NCI-H1048 (cell line): ENCODE results near the gene GHR.

Source experiments
- DNase-seq: peaks from one replicate; lab custom pipeline; 2025; lab: John Stamatoyannopoulos, UW

Gene GHR

DNA sequence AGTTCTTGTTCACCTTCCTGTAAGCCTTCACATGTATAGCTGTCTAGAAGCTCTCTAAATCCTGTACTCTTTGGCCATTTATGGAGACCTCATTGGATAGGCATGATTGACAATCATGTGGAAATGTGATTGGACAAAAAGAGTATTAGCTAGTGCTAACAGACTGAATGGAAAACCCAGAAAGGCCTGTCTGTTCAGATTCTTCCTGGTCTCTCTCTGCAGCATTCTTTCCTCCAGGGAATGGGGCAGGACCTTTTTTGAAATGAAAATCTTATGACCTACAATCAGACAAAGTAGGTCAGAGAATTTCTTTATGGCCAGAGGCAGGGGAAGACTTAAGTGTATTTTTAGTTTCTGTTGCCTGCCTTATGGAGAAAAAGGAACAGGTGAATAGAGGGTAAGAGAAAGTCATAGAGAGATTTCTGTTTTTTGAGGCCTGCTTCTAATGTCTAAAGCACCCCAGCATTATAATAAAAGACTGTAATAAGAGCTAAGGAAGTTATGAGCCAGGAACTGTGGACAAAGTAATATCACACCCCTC, 181.0 kb downstream of the GHR start:
- DNase-seq = no peak

DNA sequence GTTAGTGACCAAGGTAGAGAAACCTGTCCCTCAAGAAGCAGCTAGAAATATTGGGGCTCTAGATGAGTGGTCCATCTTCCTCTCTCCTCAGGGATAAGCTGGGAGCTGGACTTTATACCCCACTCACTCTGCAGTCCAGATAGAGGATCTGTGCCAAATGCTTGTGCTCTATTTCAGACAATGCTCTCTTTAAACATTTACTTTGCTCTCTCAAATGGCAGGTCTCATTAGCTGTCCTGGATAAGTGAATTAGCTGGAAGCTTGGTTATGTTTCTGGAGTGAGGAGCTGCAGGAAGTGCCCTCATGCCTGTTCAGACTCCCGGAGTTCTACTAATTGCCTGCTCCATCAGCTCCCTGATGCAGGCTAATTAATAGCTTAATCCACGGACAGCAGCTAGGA, 182.3 kb downstream of the GHR start:
- DNase-seq = no peak

DNA sequence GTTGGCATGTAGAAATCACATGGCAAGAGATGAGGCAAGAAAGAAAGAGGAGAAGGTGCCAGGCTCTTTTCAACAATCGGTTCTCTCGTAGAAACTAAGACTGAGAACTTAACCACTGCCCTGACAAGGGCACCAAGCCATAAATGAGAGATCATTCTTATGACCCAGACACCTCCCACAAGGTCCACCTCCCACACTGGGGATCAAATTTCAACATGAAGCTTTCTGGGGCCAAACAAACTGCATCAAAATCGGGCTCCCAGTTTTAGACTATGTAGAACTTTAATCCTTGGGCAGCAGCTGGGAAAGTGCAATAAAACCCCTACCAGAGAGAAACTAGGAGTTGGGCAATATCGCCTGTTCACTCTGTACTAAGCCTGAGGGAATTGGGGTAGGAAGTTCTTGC, 183.2 kb downstream of the GHR start:
- DNase-seq = no peak

DNA sequence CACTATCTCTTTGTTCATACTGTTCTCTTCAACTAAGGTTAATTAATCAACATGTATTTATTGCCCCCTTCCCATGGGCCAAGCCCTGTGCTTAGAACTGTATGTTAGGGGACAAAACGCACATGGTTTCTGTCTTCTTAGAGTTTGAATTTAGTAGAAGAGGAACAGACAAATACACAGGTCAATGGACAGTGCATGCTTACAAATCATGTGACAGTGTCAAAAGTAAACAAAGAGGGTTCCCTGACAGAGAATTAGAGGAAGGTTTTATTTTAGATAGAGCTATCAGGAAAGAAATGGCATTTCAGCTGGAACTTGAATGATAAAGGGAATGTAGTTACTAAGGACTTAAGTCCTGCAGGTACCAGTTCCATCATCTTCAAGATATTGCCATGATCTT, 188.2 kb downstream of the GHR start:
- DNase-seq = no peak

DNA sequence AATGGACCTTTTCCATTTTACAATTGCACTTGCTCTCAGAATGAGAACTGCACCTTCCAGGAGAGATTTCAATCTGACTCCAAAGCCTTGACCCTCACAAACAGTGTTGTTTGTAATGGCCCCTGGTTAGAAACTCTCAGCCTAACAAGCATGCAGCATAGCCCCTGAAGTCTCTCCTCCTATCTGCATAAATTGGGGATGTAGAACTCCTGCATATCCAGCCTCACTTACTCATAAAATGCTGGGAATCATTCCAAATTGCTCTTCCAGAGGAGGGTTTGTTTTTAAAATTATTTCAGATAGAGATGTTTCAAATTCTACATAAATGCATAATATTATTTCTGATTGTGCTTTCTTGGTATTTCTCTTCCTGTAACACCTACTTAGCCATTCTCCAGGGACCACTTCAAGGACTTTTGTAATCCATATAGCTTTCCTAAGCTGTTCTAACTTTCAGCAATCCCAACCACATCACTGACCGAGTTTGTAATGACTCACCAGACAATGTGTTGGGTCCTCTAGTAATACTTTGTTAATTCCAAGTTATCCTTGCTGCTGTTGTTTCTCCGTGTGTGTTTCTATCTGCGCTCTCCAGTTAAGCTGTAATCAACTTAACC, 189.6 kb downstream of the GHR start:
- no peak for DNase-seq

DNA sequence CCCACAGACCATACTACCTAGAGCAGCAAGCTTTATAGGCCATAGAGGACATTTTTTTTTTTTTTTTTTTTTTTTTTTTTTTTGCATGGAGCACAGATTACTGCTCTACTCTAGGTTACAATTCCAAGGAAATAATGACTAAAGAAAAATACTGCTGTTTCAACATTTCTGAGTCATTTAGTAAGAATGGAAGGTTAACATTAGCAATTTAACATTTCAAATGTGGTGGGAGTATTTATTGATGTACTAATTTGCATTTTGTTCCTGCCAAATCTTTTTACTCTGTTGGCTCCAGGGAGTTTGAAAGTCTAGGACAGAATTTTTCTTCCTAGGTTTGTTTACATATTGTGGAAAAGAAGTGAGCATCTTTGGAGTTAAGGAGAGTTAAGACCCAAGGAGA, 191.3 kb downstream of the GHR start:
- no peak for DNase-seq

DNA sequence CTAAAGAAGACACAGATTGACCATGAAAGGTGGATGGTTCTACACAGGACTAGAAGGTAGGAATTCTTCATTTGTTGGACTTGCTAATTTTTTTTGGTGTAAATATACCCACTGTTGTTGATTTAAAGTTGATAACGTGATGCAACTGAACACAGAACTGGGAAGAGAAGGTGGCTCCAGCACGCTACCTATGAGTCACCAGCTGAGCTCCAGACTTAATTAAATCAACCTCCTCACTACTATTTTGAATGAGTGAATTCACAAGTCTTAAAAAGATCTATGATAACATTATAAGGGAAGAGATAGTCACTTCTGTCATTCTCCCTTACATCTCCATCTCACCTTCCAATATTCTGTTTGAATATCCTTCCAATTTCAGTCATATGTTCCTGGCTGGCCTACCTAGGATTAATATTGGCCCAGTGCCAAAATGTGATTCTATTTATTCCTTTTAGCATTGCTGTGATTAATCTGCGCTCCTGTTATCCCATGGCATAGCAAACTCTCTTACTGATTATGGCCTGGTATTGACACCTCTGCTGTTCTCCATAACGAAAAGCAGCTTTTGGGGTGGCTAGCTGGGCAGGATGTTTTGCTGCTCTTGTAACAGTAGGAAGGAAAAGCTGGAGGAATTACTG, 197.5 kb downstream of the GHR start:
- DNase-seq = no peak

DNA sequence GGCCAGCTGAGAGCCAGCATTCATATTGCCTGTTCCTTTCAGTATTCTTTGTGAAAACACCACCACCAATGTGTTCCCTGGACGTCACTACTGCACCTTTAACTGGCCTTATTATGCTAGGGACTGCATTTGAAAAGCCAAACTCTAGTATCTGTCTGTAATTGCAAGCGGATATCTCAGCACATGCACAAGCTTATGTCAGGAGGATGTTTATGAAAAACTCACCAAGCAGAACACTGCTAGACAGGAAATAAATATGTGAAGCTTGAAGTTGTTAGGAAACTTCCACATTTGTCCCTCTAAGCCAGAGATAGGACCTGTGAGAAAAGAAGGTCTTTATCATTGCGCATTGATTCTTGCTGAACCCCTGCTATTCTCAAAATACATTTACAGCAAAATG, 198.0 kb downstream of the GHR start:
- no peak for DNase-seq

DNA sequence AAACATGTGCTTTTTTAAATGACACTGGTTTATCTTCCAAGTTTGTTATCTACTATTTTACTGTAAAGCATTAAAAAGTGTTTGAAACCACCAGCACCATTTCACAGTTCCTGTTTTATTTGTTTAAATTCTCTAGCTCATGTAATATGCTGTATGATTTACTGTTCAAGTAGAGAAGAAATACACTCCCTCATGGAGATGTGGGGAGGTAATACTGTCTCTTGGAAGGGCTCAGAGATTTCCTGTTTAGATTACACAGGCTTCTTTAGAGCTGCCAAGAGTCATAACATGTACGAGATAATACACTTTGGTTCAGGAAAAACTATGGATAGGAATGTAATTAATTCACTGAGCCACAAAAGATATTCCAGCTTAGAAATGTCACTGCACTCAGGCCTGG, 198.4 kb downstream of the GHR start:
- DNase-seq = no peak

DNA sequence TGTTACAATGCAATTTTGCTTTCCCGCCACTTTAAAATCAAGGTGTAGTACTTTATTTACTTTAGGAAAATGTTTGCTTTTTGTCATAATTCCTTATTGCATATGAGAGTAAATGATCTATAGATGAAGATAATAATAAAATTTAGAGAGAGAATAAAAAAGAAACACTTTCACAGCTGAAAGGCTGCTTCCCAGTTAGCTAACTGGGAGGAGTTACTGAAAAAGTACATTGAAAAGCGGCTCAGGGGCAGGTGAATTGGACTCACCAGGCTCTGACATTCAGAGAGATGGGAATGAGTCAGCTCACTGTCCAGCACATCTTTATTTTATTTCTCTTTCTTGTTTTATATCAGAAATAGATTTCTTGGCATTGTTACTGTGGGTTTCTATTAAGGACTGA, 201.7 kb downstream of the GHR start:
- no peak for DNase-seq

DNA sequence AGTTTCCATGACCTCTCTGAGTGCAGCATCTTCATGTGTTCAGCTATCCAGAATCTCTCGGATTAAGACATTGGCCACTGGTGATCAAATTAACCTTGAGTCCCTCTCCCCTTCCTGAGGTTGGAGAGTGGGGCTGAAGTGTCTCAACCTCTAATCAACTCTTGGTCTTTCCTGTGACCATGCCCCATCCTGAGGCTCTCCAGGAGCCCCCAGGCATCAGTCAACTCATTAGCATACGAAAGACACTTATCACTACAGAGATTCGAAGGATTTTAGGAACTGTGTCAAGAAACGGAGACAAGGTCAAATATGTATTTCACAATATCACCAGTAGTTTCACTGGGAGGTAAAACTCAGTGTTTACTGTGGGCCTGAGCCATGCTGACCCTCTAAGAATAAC, 203.2 kb downstream of the GHR start:
- no peak for DNase-seq

DNA sequence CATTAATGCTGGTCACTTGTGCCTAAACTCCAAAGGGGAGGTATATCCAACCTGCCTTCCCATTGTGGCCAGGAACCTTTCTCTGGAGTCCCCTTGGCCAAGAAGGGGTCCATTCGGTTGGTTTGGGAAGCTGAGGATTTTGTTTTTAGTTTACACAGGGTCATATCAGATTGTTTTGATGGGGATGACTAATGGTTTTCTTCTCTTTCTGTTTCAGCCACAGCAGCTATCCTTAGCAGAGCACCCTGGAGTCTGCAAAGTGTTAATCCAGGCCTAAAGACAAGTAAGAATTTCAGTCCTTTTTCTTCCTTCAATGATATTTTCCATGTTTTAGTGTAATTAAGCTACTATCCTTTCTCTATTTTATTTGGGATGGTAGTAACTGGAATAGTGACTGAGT, 205.6 kb downstream of the GHR start:
- DNase-seq = no peak

DNA sequence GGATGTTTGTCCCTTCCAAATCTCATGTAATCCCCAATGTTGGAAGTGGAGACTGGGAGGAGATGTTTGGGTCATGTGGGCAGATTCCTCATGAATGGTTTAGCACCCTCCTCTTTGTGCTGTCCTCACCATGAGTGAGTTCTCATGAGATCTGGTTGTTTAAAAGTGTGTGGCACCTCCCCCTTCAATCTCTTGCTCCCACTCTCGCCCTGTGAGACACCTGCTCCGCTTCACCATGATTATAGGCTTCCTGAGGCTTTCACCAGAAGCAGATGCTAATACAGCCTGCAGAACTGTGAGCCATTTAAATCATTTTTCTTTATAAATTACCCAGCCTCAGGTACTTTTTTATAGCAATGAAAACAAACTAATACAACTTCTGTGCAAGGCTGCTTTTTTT, 206.0 kb downstream of the GHR start:
- no peak for DNase-seq

DNA sequence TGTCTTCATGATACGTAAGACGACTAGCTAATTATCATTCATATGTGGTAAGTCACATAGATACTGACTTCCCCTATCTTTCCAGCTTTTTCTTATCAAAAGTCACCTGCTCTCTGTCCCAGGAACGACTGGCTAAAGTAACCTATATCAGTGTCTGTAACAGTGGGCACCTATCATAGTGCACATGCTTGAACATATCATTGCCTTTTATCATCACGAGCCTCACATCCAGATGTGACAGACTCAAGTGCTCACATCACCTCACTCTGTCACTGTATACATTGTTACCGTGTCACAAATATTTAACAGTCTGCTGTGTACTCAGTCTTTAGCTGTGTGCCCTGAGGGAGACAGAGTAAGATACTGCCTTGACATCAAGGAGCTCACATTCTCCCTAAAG, 208.0 kb downstream of the GHR start:
- no peak for DNase-seq

DNA sequence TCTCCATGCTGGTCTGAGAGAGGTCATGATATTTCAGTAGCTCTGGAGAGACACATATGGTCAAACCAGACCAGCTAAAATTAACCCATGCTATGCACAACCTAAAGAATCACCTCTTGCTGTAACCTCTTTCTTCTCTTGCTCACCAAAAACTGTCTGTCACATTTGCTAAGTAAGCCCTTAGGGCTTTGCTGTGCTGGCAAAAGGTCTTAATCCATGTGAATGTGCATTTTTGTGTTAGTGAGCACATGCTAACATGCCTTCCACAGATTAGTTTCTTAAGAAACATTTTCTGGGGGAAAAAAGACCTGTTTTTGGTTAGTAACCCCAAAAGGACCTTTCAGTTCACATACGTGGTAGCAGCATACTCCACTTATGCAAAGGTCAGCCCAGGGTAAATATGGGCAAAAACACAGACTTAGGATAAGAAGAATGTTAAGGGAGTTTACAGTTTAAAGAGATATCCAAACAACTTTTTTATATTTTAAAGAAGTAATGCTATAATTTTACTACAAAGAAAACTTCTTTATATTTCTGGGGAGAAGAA, 209.2 kb downstream of the GHR start:
- no peak for DNase-seq

DNA sequence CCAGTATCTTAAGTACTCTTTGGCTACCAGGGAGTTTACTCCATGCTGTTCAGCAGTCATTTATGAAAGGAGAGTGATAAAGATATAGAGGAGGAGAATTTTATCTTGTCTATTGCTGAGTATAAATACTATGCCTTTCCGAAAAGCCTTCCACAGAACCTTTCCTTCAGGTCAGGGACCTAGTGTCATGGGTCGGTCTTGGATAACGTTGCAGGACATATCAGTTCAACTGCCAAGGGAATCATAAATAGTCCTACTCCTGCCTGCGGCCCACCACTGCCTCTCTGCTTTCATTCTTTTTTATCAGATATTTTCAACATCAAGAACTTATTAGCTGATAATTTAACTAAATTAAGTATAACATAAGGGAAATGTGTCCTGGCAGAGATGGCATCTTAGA, 211.3 kb downstream of the GHR start:
- no peak for DNase-seq

DNA sequence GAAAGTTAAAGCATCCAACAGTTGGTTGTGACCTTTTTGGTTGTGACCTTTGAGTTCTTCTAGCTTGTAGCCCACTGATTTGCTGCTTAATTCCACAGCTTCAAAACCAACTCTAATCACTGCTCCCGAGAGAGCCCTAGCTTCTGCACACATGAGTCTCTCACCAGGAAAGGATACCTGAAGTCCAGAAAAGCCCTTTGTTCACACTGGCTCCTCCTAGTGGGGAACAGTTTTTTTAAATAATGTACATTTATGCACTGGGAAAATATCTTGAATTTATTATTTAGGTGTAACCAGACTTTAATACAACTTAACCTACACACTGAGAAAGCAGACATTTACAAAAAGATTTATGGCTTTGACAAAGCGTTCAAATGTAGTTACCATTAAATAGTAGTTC, 213.2 kb downstream of the GHR start:
- DNase-seq = no peak

DNA sequence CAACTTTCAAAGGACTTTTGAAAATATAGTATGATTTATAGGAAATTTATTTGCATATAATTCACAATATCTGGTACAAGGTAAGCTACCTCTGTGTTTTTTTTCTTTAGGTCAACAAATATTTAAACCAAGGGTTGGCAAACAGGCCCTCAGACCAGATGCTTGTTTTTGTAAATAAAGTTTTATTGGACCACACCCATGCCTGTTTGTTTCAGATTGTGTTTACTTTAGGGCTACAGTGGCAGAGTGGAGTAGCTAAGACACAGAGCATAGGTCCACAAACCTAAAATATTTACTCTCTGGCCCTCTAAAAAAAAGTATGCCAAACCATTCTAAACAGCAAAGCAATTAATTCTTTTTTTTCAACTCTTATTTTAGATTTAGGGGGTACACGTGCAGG, 213.7 kb downstream of the GHR start:
- DNase-seq = no peak

DNA sequence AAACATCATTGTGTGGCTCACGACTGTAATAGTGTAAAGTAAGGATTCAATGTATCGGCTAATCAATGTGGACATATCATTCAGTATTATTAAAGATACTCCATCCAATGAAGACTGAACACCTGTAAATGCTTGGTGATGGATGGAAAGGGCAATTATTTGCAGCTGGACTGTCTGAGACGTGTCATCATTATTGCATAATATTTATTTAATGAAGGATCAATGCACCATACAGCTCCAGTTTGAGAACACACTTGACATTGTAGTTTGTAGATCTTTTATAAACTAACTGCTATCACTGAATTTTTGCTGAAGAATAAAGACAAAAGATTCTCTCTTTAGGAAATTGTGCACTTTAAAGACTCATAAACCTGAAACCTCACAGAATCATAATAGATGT, 215.7 kb downstream of the GHR start:
- DNase-seq = no peak

DNA sequence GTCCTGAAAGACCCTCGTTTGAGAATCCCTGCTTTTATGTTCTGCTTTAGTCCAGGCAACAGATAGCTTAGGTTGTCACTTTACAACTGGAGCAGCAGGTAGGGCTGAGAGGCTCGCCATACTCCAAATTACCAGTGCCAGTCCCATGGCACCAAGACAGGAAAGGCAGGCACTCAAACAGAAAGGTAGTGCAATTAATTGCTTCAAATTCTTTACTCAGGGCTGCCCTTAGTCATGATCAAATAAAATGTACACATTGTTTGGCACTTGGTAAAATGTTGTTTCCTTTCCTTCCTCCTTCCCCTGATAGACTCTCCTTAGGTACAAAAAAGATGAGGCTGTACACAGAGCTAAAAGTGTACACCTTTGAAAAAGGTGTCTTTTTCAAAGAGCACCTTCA, 217.6 kb downstream of the GHR start:
- no peak for DNase-seq

DNA sequence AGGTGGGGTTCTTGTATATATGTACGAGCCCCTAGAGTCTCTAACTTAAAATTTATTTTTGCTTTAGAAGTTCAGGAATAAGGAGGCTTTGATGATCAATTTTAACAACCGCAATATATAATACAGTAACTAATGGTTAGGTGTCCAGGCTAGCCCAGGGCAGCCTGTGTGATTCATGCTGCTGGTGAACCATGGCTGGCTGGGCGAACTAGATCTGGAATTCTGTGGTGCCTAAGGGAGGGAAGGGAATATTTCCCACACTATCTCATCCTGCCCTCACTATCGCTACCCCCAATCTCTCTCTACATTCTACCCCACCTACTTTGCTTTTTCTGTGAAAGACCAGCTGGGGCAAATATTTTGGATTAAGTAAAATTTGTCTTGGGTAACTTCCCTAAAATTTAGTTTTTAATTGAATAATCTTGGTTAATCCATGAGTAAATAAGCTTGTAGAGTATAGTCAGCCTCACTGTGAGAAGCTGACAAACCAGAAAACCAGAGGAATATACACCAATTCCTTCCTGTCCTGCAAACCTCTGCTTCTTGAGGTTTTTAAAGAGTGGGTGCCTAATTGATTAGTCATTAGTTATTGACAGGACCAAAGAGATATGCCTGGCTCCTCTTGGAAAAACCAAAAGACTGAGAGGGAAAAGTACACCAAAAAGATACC, 218.2 kb downstream of the GHR start:
- DNase-seq = no peak

DNA sequence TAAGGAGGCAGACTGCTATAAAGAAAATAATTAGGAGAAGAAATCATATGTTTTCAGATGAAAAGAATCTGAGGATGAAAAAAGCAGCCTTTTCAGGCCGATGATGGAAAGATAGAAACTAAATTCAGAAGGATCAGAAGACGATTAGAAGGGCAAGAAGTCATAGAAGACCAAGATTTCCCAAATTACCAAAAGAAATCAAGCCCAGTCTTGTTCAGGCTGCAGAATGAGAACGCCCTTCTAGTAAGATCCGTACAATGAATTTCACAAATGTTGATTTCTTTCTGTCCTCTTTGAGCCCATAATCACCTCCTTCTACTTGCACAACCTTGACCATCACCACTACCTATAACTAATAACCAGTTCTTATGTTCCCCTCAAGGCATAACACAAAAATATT, 218.8 kb downstream of the GHR start:
- no peak for DNase-seq

DNA sequence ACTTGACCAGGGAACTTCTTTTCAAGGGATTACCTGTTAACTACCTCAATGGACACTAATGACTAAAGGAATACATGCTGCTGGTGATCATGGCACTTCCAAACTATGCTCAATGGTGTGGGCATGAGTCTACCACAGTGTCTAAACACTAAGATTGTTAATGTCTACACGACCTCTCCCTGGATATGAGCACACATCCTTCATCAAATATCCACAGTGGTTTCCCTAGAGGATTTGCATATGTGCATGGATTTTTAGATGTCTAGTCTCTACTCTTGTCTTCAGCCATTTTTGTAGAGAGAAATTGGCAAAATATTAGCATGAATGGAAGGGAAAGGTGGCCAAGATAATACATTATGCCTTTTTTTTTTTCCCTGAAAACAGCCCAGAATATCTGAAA, 220.1 kb downstream of the GHR start:
- no peak for DNase-seq
